ES-I3 (cell line): ENCODE measurements around the gene COL25A1.
A peak's percentile ranks its signal among the peaks of the same experiment; 100 is the strongest.

Experiments
- H3K36me3 ChIP-seq: 2 replicates; pipeline ENCODE4 v1.6.1; 2013; ENCODE audit warnings: mild to moderate bottlenecking, low read length, control low read depth, moderate library complexity; ENCODE audit not compliant: insufficient read depth
- H3K4me1 ChIP-seq: 2 replicates; pipeline ENCODE4 v1.6.1; 2013; ENCODE audit warnings: mild to moderate bottlenecking, control low read depth, low read length; ENCODE audit not compliant: insufficient read depth
- H3K9ac ChIP-seq: 2 replicates; pipeline ENCODE4 v1.6.1; 2013; ENCODE audit warnings: low read depth, mild to moderate bottlenecking, low read length, moderate library complexity
- H3K9me3 ChIP-seq: 2 replicates; pipeline ENCODE4 v1.6.1; 2013; ENCODE audit warnings: mild to moderate bottlenecking, low read length, moderate library complexity; ENCODE audit not compliant: control insufficient read depth, insufficient read depth

The COL25A1 gene

DNA sequence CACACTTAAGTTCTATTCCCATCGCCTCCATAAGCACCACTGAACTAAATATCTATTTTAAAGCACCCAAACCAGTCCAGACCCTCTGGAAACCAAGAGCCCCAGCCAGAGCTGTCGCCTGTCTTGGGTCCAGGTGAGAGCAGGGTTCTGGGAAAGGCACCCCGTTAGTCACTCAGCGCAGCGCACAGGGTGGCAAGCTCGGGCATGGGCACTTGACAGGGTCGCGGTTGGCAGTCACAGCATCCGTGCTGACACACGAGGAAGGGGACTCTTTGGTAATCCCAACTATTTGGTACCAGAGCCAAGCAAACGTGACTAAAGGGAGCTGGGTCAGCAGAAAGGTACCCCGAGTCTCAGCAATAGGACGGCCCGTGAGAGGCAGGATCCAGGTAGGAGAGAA lies 515.4 kb downstream of the COL25A1 start:
- H3K9ac ChIP-seq: no peak overlapping the region
- H3K4me1 ChIP-seq: peaks cover 8% of the 10 kb centered on the region
- no peaks in the 10 kb centered on the region for H3K9me3 ChIP-seq
- no peaks in the 10 kb centered on the region for H3K36me3 ChIP-seq

- Histone ChIP-seq H3K9me3 (no peaks in the 10 kb centered on the region), H3K36me3 (no peaks in the 10 kb centered on the region), H3K9ac (no peak overlapping the region), H3K4me1 (peaks cover 8% of the 10 kb centered on the region)
Measured at GRCh38 chr4:108786351-108786750, 516.1 kb downstream of the COL25A1 start.

GRCh38 chr4:108783665-108784463 lies 518.6 kb downstream of the COL25A1 start:
- H3K9me3 ChIP-seq: no peaks in the 10 kb centered on the region
- H3K4me1 ChIP-seq: peaks cover 8% of the 10 kb centered on the region
- H3K36me3 ChIP-seq: no peaks in the 10 kb centered on the region
- H3K9ac ChIP-seq: no peak overlapping the region

DNA sequence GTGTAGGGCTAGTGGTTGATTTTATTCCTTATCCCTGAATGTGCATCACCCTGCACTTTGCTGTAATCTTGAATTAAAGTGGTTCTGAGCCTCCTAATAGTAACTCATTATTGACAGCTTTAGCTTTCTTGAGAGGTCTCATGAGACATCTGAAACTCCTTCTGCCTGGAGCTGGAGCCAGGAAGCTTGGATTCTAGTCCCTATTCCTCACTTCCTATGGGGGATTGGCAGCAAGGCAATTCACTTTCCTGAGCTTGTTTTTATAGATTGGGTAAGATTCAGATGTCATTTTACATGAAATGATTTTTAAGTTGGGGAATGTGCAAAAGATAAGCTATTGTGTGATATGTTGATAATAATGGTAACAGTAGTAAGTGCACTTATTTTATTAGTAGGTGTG lies 522.5 kb downstream of the COL25A1 start:
- H3K4me1 ChIP-seq: no peaks in the 10 kb centered on the region
- no peaks in the 10 kb centered on the region for H3K9me3 ChIP-seq

DNA sequence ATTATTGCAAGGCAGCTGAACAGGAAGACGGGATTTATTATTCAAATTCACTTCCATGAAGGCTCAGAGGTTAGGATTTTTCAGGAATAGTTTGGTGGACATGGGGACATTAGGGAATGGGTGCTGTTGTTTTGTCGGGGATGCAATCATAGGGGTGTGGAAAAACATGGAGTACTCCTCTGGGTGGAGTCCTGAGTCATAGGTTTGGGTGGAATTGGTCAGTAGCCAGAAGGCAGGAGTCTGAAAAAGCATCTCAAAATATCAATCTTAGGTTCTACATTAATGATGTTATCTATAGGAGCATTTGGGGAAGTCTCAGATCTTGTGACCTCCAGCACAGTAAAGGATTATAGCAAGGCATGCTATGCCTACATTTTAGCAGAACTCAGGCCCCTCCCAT lies 525.1 kb downstream of the COL25A1 start:
- Histone ChIP-seq H3K36me3 (no peaks in the 10 kb centered on the region), H3K4me1 (no peaks in the 10 kb centered on the region), H3K9me3 (no peaks in the 10 kb centered on the region), H3K9ac (no peak overlapping the region)

More for the DNA sequence above, 522.5 kb downstream of the COL25A1 start:
- Histone ChIP-seq H3K9ac (no peak overlapping the region), H3K36me3 (no peaks in the 10 kb centered on the region)

GRCh38 chr4:108775921-108776320 lies 526.5 kb downstream of the COL25A1 start:
- Histone ChIP-seq H3K36me3 (no peaks in the 10 kb centered on the region), H3K4me1 (no peaks in the 10 kb centered on the region), H3K9ac (no peak overlapping the region), H3K9me3 (no peaks in the 10 kb centered on the region)

DNA sequence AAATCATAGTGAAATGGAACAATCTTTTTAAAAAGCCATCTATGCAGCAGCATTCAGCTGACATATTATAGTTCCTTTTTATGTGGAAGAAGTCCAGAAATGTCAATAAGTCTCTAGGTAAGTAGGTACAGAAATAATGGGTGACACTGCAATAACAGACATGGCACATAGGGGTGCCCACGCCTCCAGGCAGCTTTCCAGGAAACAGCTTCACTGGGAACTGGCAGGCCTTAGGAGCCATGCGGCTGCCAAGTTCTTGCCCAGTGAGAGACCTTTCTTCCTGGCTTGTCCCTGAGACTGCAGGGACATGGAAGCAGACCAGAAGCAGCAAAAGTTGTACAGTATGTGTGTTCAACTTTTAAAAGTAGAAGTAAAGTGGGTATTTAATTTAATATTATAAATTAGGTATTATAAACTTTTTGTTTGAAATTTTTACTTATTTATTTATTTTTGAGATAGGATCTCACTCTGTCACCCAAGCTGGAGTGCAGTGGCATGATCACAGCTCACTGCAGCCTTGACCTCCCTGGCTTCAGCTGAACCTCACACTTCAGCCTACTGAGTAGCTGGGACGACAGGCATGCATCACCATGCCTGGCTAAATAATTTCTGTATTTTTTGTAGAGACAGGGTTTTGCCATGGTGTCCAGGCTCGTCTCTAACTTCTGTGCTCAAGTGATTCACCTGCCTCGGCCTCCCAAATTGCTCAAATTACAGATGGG lies 527.5 kb downstream of the COL25A1 start:
- Histone ChIP-seq H3K9me3 (no peaks in the 10 kb centered on the region), H3K36me3 (no peaks in the 10 kb centered on the region), H3K9ac (no peak overlapping the region), H3K4me1 (peaks cover 3% of the 10 kb centered on the region; the same call in 1 of the 2 replicates)

DNA sequence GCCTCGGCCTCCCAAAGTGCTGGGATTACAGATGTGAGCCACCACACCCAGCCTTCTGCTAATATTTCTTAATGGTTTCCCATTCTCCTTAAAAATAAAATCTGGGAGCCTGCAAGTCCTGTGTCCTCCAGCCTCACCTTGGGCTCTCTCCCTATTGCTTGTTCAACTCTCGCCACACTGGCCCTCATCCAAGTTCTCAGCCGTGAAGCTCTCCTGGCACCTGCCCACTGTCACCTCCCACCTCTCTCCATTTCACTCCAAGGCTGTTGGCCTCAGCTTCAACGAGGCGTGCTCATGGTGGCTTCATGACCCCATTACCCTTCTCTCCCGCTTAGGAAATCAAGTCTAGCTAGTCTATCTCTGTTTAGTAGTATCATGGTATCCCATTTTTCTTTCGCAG lies 530.1 kb downstream of the COL25A1 start:
- no peaks in the 10 kb centered on the region for H3K36me3 ChIP-seq
- peaks cover 3% of the 10 kb centered on the region; the same call in 1 of the 2 replicates for H3K4me1 ChIP-seq
- no peak overlapping the region for H3K9ac ChIP-seq
- H3K9me3 ChIP-seq: no peaks in the 10 kb centered on the region

- H3K4me1 ChIP-seq: peaks cover 3% of the 10 kb centered on the region; the same call in 1 of the 2 replicates
- H3K9ac ChIP-seq: no peak overlapping the region
- no peaks in the 10 kb centered on the region for H3K36me3 ChIP-seq
- H3K9me3 ChIP-seq: no peaks in the 10 kb centered on the region
Measured at GRCh38 chr4:108766058-108766457, 536.4 kb downstream of the COL25A1 start.

- Histone ChIP-seq H3K36me3 (no peaks in the 10 kb centered on the region), H3K9ac (no peak overlapping the region), H3K4me1 (no peaks in the 10 kb centered on the region), H3K9me3 (no peaks in the 10 kb centered on the region)
Measured at GRCh38 chr4:108763986-108764385, 538.5 kb downstream of the COL25A1 start.

DNA sequence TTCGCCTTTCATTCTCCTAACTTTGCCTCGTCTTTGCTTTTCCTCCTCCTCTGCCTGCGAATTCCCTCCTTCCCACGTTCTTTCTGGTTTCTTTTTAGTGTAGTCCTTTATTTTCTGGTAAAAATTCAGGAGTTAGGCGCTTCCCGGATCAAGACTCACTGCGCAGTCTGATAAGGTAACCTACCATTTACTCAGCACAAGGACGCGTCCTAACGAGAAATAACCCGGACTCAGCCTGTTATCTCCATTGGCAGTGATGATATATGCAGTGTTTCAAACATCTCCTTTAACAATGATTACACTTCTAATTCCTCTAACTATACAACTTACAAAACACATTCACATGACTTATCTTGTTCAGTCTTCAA lies 539.2 kb downstream of the COL25A1 start:
- no peaks in the 10 kb centered on the region for H3K36me3 ChIP-seq
- H3K9ac ChIP-seq: peak overlapping the region; percentile 71
- no peaks in the 10 kb centered on the region for H3K4me1 ChIP-seq
- H3K9me3 ChIP-seq: no peaks in the 10 kb centered on the region

DNA sequence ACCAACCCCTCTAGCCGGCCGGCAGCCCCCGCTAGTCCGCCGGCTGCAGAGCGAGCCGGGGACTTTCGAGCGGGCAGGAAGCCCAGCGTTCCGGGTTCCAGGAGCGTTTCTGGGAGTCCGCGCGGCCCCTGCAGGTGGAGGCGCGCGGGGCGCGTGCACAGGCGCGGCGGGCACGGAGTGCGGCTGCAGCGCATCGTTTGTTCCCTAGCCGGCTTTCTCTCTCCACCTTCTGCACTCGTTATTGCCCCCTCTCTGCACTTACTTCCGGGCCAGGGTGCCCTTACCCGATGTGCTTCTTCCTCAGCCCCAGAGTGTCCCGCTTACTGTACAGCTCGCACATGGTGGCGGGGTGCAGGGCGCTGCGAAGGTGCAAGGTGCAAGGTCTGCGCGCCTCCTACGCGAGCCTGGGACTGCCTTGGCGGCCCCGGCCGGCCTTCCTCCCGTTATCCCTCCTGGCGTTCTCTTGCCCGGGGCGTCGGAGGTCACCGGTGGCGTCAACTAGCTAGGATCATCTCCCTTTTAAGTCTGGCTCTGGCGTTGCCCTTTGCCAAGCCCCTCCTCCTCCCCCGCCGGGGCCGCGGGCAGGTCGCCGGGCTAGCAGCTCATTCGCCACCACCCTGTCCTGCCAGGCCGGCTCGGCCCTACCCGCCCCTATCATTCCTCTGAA lies 539.8 kb downstream of the COL25A1 start, which contains the start of gene ETNPPL:
Gene ETNPPL (minus strand): TSS at position 495 of the 667 bp plus-strand sequence. CDS start 155 bp downstream, at position 340.
- Histone ChIP-seq H3K9ac (peak within 1 kb of the TSS; percentile 71), H3K36me3 (no peaks in the 10 kb centered on the region), H3K9me3 (no peaks in the 10 kb centered on the region), H3K4me1 (no peaks in the 10 kb centered on the region)
